Fibroblast of skin of scalp (primary cell): ENCODE results near the gene SLC41A3.
"Not testable (repeated sequence)": the region's sequence is repeated elsewhere in the genome, so short reads cannot be mapped to it uniquely, and the experiment has no call there.

Experiments
- DNase-seq: peaks from one replicate; pipeline ENCODE4 v3.0.0-alpha.2; 2013

The SLC41A3 gene

GRCh38 chr3:125990253-125990970, 93.5 kb downstream of the SLC41A3 start:
- DNase-seq, result peak; percentile 93

- not testable (repeated sequence) for DNase-seq
These were observed 99.0 kb downstream of the SLC41A3 start for GRCh38 chr3:125984951-125985350.

- DNase-seq, result not testable (repeated sequence)
These were observed 106.8 kb downstream of the SLC41A3 start for GRCh38 chr3:125977104-125977503.

- DNase-seq, result not testable (repeated sequence)
These were observed 107.9 kb downstream of the SLC41A3 start for GRCh38 chr3:125976003-125976390.

GRCh38 chr3:125975245-125976002, 108.5 kb downstream of the SLC41A3 start:
- DNase-seq, result peak; percentile 10

- DNase-seq, result peak; percentile 39
These were observed 111.7 kb downstream of the SLC41A3 start for GRCh38 chr3:125971997-125972944.

GRCh38 chr3:125968701-125969592, 115.0 kb downstream of the SLC41A3 start, which contains the start of gene ROPN1B:
Gene ROPN1B, plus strand, starts transcription at chr3:125969178. Its CDS starts 2,877 bp downstream, at chr3:125972055.
- not testable (repeated sequence) for DNase-seq

- DNase-seq, result not testable (repeated sequence)
These were observed 115.8 kb downstream of the SLC41A3 start for GRCh38 chr3:125968121-125968520.

- no peak for DNase-seq
These were observed 116.8 kb downstream of the SLC41A3 start for GRCh38 chr3:125967156-125967555.

- no peak for DNase-seq
These were observed 118.4 kb downstream of the SLC41A3 start for GRCh38 chr3:125965505-125965904.

GRCh38 chr3:125963834-125964233, 120.1 kb downstream of the SLC41A3 start:
- not testable (repeated sequence) for DNase-seq

GRCh38 chr3:125961289-125961589, 122.7 kb downstream of the SLC41A3 start:
- DNase-seq, result no peak

GRCh38 chr3:125960456-125961288, 123.3 kb downstream of the SLC41A3 start:
- no peak for DNase-seq

GRCh38 chr3:125960066-125960424, 123.9 kb downstream of the SLC41A3 start:
- no peak for DNase-seq

GRCh38 chr3:125959317-125960065, 124.4 kb downstream of the SLC41A3 start:
- no peak for DNase-seq

GRCh38 chr3:125958511-125959316, 125.2 kb downstream of the SLC41A3 start:
- DNase-seq, result no peak

- DNase-seq, result no peak
These were observed 126.0 kb downstream of the SLC41A3 start for GRCh38 chr3:125957674-125958510.

GRCh38 chr3:125957020-125957419, 126.9 kb downstream of the SLC41A3 start:
- DNase-seq, result not testable (repeated sequence)
